A673 (cell line): ENCODE data around the gene CTNNBL1.

ENCODE experiments used
- CTCF ChIP-seq: fragments of 300-800, 200-600 bp; sonication (generic); conservative IDR thresholded peaks from 2 replicates; pipeline ENCODE4 v1.5.1; 2017; ENCODE audit warnings: low read depth, mild to moderate bottlenecking, antibody characterized with exemption, low read length, moderate library complexity, mixed read lengths
- EZH2 ChIP-seq: fragments of 200-600 bp; sonication (generic); IDR thresholded peaks from 2 replicates; pipeline ENCODE4 v1.6.1; 2017; ENCODE audit warnings: borderline replicate concordance, low read depth, mild to moderate bottlenecking, mixed read lengths, antibody characterized with exemption, low read length; ENCODE audit not compliant: poor library complexity, severe bottlenecking

GRCh38 chr20:37845878-37846277 lies 152.0 kb downstream of the CTNNBL1 start:
- TF ChIP-seq CTCF (no peak), EZH2 (no peak)
